ENCODE data around the gene ZBTB20.

The ZBTB20 gene

GRCh38 chr3:114609973-114610630 lies 537.0 kb downstream of the ZBTB20 start:
- H3K4me1 ChIP-seq (ENCODE audit: control insufficient read depth, insufficient read depth, low read length) = no peaks in the 10 kb centered on the region
- no peak overlapping the region for H3K9ac ChIP-seq (ENCODE audit: low read depth, low read length)
- H3K27me3 ChIP-seq (ENCODE audit: control insufficient read depth, insufficient read depth, low read length) = no peaks in the 10 kb centered on the region
- H3K9me3 ChIP-seq (ENCODE audit: control insufficient read depth, insufficient read depth, low read length) = no peaks in the 10 kb centered on the region
- H3K4me3 ChIP-seq (ENCODE audit: low read depth, low read length) = no peak overlapping the region
- H3K36me3 ChIP-seq (ENCODE audit: control insufficient read depth, insufficient read depth, low read length) = no peaks in the 10 kb centered on the region

DNA sequence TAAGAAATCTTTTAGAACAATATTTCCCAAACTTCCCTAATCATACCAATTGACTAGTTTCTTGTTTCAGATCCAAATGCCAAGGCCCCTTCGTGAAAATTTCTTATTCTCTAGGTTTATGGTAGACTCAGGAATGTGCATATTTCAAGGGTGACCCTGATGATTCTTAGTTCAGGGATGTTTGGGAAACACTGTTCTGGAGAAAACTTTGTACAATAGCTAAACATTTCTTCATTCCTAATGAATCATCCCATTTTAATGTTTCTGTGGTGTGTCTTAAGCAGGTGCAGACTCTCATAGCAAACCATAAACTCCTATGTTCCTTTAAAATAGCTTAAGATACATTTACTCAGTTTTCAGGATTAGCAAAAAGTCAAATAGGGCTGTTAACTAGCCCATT lies 538.8 kb downstream of the ZBTB20 start:
- no peak overlapping the region for H3K4me3 ChIP-seq (ENCODE audit: low read depth, low read length)
- H3K9me3 ChIP-seq (ENCODE audit: control insufficient read depth, insufficient read depth, low read length) = no peaks in the 10 kb centered on the region
- H3K27me3 ChIP-seq (ENCODE audit: control insufficient read depth, insufficient read depth, low read length) = no peaks in the 10 kb centered on the region
- no peaks in the 10 kb centered on the region for H3K4me1 ChIP-seq (ENCODE audit: control insufficient read depth, insufficient read depth, low read length)
- H3K9ac ChIP-seq (ENCODE audit: low read depth, low read length) = no peak overlapping the region
- H3K36me3 ChIP-seq (ENCODE audit: control insufficient read depth, insufficient read depth, low read length) = no peaks in the 10 kb centered on the region

DNA sequence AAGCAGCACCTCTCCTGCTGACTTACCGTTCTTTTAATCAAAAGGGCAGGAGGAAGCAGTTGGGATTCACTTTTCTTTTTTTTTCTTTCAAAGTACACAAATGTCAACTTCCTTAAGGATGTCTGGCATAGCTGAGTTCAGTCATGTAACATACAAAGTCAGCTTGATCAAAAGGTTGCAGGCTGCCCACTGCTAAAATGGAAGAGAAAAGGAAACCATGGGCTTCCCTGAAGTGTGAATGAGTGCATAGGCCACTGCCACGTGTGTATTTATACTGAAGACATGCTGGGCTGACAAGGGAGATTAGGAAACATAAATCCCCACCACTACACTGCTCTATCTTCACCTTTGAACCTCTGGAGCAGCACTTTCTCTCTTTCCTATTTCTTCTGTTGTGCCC lies 540.8 kb downstream of the ZBTB20 start:
- no peak overlapping the region for H3K4me3 ChIP-seq (ENCODE audit: low read depth, low read length)
- H3K27me3 ChIP-seq (ENCODE audit: control insufficient read depth, insufficient read depth, low read length) = no peaks in the 10 kb centered on the region

DNA sequence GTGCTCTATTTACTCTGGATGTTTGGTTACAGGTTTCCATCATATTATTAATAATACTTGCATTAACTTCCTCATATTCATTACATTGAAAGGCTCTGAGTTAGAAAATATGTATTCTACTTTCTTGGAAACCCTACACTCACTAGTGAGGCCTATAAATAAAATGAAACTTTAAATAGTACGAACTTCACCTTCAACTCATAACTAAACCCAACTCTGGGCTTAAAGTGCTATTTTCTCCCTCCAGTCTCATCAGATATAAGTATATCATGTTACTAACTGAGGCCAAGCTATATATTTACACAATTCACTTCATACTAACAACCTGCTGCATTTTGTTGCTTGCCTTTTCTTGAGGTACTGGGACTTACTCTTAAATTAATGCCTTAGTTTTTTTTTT lies 546.5 kb downstream of the ZBTB20 start:
- H3K4me3 ChIP-seq (ENCODE audit: low read depth, low read length) = no peak overlapping the region
- no peaks in the 10 kb centered on the region for H3K4me1 ChIP-seq (ENCODE audit: control insufficient read depth, insufficient read depth, low read length)
- no peaks in the 10 kb centered on the region for H3K36me3 ChIP-seq (ENCODE audit: control insufficient read depth, insufficient read depth, low read length)
- H3K9ac ChIP-seq (ENCODE audit: low read depth, low read length) = no peak overlapping the region
- no peaks in the 10 kb centered on the region for H3K27me3 ChIP-seq (ENCODE audit: control insufficient read depth, insufficient read depth, low read length)
- H3K9me3 ChIP-seq (ENCODE audit: control insufficient read depth, insufficient read depth, low read length) = no peaks in the 10 kb centered on the region

More for the DNA sequence above, 540.8 kb downstream of the ZBTB20 start:
- Histone ChIP-seq H3K36me3 (ENCODE audit: control insufficient read depth, insufficient read depth, low read length) (no peaks in the 10 kb centered on the region), H3K9me3 (ENCODE audit: control insufficient read depth, insufficient read depth, low read length) (no peaks in the 10 kb centered on the region), H3K9ac (ENCODE audit: low read depth, low read length) (no peak overlapping the region), H3K4me1 (ENCODE audit: control insufficient read depth, insufficient read depth, low read length) (no peaks in the 10 kb centered on the region)

GRCh38 chr3:114597871-114598270 lies 549.2 kb downstream of the ZBTB20 start:
- Histone ChIP-seq H3K4me1 (ENCODE audit: control insufficient read depth, insufficient read depth, low read length) (no peaks in the 10 kb centered on the region), H3K27me3 (ENCODE audit: control insufficient read depth, insufficient read depth, low read length) (no peaks in the 10 kb centered on the region), H3K36me3 (ENCODE audit: control insufficient read depth, insufficient read depth, low read length) (no peaks in the 10 kb centered on the region), H3K9ac (ENCODE audit: low read depth, low read length) (no peak overlapping the region), H3K4me3 (ENCODE audit: low read depth, low read length) (no peak overlapping the region), H3K9me3 (ENCODE audit: control insufficient read depth, insufficient read depth, low read length) (no peaks in the 10 kb centered on the region)

GRCh38 chr3:114597012-114597411 lies 550.1 kb downstream of the ZBTB20 start:
- Histone ChIP-seq H3K27me3 (ENCODE audit: control insufficient read depth, insufficient read depth, low read length) (no peaks in the 10 kb centered on the region), H3K36me3 (ENCODE audit: control insufficient read depth, insufficient read depth, low read length) (no peaks in the 10 kb centered on the region), H3K4me3 (ENCODE audit: low read depth, low read length) (no peak overlapping the region), H3K9ac (ENCODE audit: low read depth, low read length) (no peak overlapping the region), H3K4me1 (ENCODE audit: control insufficient read depth, insufficient read depth, low read length) (no peaks in the 10 kb centered on the region), H3K9me3 (ENCODE audit: control insufficient read depth, insufficient read depth, low read length) (no peaks in the 10 kb centered on the region)

DNA sequence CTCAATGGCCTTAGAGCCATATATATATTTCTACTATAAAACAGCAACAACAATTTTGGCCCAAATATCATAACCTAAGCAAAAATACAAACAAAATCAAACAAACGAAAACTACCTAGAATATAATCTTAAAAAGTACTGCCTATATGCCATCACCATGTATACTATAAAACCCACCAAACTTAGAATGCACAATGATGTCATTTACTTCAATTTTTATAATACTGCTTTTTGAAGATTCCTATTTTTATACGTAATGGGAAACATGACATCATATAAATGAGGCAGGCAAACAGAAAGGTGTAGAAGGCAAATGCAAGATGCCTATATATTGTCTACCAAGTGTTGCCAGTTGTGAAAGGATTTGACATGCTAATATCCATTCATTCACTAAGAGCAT lies 550.9 kb downstream of the ZBTB20 start:
- Histone ChIP-seq H3K4me1 (ENCODE audit: control insufficient read depth, insufficient read depth, low read length) (no peaks in the 10 kb centered on the region), H3K36me3 (ENCODE audit: control insufficient read depth, insufficient read depth, low read length) (no peaks in the 10 kb centered on the region), H3K4me3 (ENCODE audit: low read depth, low read length) (no peak overlapping the region), H3K9me3 (ENCODE audit: control insufficient read depth, insufficient read depth, low read length) (no peaks in the 10 kb centered on the region), H3K9ac (ENCODE audit: low read depth, low read length) (no peak overlapping the region), H3K27me3 (ENCODE audit: control insufficient read depth, insufficient read depth, low read length) (no peaks in the 10 kb centered on the region)

- Histone ChIP-seq H3K4me1 (ENCODE audit: control insufficient read depth, insufficient read depth, low read length) (no peaks in the 10 kb centered on the region), H3K9ac (ENCODE audit: low read depth, low read length) (no peak overlapping the region), H3K27me3 (ENCODE audit: control insufficient read depth, insufficient read depth, low read length) (no peaks in the 10 kb centered on the region), H3K4me3 (ENCODE audit: low read depth, low read length) (no peak overlapping the region), H3K9me3 (ENCODE audit: control insufficient read depth, insufficient read depth, low read length) (no peaks in the 10 kb centered on the region), H3K36me3 (ENCODE audit: control insufficient read depth, insufficient read depth, low read length) (no peaks in the 10 kb centered on the region)
Observed at GRCh38 chr3:114595522-114596028, 551.5 kb downstream of the ZBTB20 start.

DNA sequence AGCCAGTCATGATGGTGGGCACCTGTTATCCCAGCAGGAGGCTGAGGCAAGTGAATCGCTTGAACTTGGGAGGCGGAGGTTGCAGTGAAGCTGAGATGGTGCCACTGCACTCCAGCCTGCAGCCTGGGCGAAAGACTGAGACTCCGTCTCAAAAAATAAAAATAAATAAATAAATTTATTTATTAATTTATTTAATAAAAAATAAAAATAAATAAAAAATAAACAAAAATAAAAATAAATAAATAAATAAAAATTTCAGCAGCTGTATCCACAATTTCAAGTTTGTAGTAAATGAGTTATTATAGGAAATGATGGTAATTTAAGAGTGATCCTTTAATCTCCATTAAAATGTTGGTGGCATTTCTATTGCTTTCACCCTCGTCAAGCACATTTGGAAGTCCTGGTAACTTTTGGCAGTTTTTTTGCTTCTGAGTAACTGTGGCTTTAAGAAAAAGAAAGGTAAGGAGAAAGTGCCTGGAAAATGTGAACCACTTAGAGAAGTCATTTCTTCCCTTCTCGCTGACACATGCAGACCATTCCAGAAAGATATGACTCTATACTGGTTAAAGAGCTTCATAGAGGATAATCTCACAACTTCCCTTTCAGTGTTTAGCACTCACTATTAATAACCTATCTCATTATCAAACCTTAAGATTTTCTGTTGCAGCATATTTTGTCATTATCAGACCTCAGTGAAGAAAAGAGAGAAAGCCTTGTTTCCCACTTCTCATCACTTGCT lies 556.6 kb downstream of the ZBTB20 start:
- Histone ChIP-seq H3K36me3 (ENCODE audit: control insufficient read depth, insufficient read depth, low read length) (no peaks in the 10 kb centered on the region), H3K4me3 (ENCODE audit: low read depth, low read length) (no peak overlapping the region), H3K9ac (ENCODE audit: low read depth, low read length) (no peak overlapping the region), H3K9me3 (ENCODE audit: control insufficient read depth, insufficient read depth, low read length) (no peaks in the 10 kb centered on the region), H3K4me1 (ENCODE audit: control insufficient read depth, insufficient read depth, low read length) (no peaks in the 10 kb centered on the region), H3K27me3 (ENCODE audit: control insufficient read depth, insufficient read depth, low read length) (no peaks in the 10 kb centered on the region)

GRCh38 chr3:114587986-114588385 lies 559.1 kb downstream of the ZBTB20 start:
- Histone ChIP-seq H3K4me1 (ENCODE audit: control insufficient read depth, insufficient read depth, low read length) (no peaks in the 10 kb centered on the region), H3K36me3 (ENCODE audit: control insufficient read depth, insufficient read depth, low read length) (no peaks in the 10 kb centered on the region), H3K27me3 (ENCODE audit: control insufficient read depth, insufficient read depth, low read length) (no peaks in the 10 kb centered on the region), H3K4me3 (ENCODE audit: low read depth, low read length) (no peak overlapping the region), H3K9ac (ENCODE audit: low read depth, low read length) (no peak overlapping the region), H3K9me3 (ENCODE audit: control insufficient read depth, insufficient read depth, low read length) (no peaks in the 10 kb centered on the region)

DNA sequence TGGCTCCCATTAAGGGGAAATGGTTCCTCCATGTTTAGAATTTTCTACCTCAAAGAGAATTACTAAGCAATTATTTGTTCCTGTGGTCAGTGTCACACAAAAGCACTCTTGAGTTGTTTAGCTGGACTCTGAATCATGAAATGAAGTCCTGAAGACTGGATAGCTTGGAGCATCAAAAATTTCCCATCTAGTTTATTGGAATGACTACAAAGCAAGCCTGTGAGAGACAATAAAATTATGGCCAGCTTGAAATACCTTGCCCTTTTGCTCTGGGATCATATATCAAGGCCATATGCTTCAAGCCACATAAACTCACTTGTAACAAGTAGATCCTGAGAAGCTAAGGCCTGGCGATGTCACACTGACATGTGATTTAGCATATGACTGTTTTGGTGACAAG lies 561.0 kb downstream of the ZBTB20 start:
- Histone ChIP-seq H3K27me3 (ENCODE audit: control insufficient read depth, insufficient read depth, low read length) (no peaks in the 10 kb centered on the region), H3K36me3 (ENCODE audit: control insufficient read depth, insufficient read depth, low read length) (no peaks in the 10 kb centered on the region), H3K9ac (ENCODE audit: low read depth, low read length) (no peak overlapping the region), H3K4me3 (ENCODE audit: low read depth, low read length) (no peak overlapping the region), H3K9me3 (ENCODE audit: control insufficient read depth, insufficient read depth, low read length) (no peaks in the 10 kb centered on the region), H3K4me1 (ENCODE audit: control insufficient read depth, insufficient read depth, low read length) (no peaks in the 10 kb centered on the region)

- Histone ChIP-seq H3K4me1 (ENCODE audit: control insufficient read depth, insufficient read depth, low read length) (no peaks in the 10 kb centered on the region), H3K9ac (ENCODE audit: low read depth, low read length) (no peak overlapping the region), H3K36me3 (ENCODE audit: control insufficient read depth, insufficient read depth, low read length) (no peaks in the 10 kb centered on the region), H3K9me3 (ENCODE audit: control insufficient read depth, insufficient read depth, low read length) (no peaks in the 10 kb centered on the region), H3K4me3 (ENCODE audit: low read depth, low read length) (no peak overlapping the region), H3K27me3 (ENCODE audit: control insufficient read depth, insufficient read depth, low read length) (no peaks in the 10 kb centered on the region)
Observed at GRCh38 chr3:114585687-114586086, 561.4 kb downstream of the ZBTB20 start.

Data from iPS-15b (cell line).